GM19467 (cell line): ENCODE data around the gene NKAIN2.
"Not testable (repeated sequence)": the region's sequence is repeated elsewhere in the genome, so short reads cannot be mapped to it uniquely, and the experiment has no call there.

Experiments used
- ATAC-seq: cut with Tn5 transposase; IDR thresholded peaks from one replicate; pipeline ENCODE4 v1.9.1; 2021; ENCODE audit warnings: mild to moderate bottlenecking, moderate library complexity; ENCODE audit not compliant: unreplicated experiment

The NKAIN2 gene

GRCh38 chr6:124190256-124190655, 386.6 kb downstream of the NKAIN2 start:
- ATAC-seq: no peak

DNA sequence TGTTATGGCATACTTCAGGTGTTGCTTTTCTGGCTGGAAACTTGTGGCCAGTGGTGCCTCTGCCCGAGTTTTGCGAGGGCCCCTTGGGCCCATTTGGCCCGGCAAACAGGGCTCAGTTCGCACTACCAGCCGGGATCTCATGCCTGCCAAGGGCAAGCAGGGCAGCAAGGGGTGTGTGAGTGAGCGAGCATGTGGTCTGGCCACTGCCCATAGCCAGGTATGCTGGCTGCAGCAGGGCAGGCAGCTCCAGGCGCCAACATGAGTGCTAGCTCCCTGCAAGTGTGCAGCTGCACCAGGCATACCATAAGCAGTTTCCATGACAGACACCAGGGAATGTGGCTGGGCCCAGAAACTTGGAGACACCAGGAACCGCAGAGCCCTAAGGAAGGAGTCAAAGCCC, 389.5 kb downstream of the NKAIN2 start:
- ATAC-seq: no peak

DNA sequence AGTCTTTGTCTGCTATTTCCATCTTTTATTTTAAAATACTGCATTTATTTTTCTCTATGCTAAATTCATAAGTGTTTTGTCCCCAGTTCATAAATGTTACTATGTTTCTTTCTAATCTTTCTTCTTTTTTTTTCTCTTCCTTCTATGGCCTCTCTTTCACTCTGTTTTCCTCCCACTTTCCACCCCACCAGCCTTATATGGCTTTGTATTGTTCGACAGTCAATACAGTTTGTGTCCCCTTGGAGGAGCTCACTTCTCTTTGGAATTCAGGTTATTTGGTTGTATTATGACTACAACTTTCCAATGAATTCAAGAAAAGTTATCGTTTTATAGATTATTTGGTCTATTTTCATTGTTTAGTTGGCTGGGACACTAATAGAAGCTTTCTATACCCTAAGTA, 393.5 kb downstream of the NKAIN2 start:
- no peak for ATAC-seq

DNA sequence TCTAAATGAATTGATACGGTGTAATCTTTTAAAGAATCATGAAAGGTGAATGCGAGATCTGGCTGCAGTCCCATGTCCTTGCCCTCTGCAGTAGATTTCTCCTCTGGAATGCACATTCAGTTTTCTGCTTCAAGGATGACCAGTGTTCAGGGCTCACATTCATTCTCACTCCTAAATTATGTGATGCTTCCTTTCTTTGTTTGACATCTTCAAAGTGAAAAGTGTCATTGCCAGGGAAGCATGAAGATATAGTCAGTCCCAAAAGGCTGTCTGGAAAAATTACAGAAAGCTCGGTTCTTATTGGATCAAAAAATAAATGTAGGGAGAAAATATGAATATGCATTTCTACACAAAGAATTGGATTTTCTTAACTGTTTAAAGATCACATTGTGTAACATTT, 395.6 kb downstream of the NKAIN2 start:
- no peak for ATAC-seq

- no peak for ATAC-seq
Observed at GRCh38 chr6:124200661-124201060, 397.0 kb downstream of the NKAIN2 start.

DNA sequence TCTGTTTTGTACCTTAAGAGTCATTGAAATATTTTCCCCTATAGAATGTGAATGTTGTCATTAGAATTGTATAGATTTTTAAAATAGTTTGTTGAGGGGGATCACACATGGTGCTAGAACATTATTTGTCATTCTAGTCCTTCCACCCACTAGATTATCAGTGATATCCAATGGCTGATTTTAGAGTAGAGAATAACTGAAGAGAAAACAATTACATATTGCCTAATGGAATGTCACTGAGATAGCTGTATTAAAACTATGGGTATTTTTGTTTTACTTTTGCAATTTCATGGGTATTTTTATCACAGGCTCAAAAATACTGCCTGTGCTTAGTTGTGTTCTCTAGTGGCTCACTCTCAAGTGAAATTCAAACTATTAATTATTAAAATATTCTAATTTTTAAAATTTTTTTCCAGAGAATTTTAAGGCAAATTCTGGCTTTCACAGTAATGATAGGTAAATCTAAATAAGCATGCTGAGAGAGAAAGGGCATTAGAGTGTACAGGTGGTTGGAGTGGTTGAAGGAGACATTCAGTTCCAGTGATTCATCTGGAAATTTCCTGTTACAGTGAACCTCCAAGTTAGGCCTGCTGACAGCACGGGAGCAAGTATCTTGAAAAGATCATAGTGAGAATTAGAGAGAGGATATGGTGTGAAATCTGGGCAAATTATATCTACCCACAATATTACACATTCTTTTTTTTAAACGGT, 399.6 kb downstream of the NKAIN2 start:
- no peak for ATAC-seq

- no peak for ATAC-seq
Observed at GRCh38 chr6:124203812-124204167, 400.1 kb downstream of the NKAIN2 start.

DNA sequence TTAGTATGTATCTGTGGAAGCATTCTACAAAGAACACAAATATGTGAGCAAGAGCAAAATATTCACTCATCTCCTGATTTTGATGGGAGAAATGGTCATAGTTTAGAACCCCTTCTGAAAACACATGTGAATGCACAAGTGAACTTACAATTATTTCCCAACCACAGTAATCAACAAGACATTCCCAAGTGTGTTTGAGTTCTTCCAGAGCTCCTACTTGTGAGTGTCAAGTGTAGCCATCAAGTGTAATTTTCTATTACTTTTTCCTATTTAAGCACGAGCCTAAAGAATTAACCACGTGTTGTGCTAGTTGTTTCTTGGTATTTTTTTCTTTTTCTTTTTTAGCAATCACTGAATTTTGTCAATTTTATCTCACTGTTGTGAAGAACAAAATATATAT, 402.3 kb downstream of the NKAIN2 start:
- ATAC-seq: no peak

DNA sequence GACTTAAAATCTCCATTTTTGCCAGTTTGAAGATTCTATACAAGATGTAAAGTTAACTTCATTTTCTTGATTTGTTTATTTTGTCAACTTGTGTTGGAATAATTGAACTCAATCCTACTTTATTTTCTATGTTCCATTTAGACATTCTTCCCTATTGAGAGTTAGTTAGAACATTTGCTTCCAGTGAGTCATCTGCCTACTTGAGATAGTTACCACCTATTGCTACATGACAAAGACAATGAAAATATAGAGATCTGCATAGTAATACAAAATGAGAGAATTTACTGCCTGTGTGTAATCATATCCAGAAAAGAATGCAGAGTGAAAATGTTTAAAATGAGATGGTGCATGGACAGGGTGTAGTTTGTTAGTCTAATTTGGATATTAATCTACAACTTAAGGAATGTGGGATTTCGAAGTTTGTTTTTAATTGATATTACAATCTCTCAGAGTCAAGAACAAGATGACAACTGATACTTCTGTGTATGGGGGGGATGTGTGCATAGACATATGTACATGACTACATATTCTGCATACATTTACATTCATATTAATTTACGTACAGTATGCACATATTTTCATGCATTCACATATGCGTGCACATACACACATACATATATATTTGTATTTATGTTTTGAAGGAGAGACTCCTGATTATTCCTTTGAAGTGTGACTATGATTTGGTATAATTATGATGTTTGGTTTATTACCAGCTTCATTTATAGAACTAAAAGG, 420.1 kb downstream of the NKAIN2 start:
- ATAC-seq: no peak

GRCh38 chr6:124226396-124226795, 422.7 kb downstream of the NKAIN2 start:
- ATAC-seq: no peak

DNA sequence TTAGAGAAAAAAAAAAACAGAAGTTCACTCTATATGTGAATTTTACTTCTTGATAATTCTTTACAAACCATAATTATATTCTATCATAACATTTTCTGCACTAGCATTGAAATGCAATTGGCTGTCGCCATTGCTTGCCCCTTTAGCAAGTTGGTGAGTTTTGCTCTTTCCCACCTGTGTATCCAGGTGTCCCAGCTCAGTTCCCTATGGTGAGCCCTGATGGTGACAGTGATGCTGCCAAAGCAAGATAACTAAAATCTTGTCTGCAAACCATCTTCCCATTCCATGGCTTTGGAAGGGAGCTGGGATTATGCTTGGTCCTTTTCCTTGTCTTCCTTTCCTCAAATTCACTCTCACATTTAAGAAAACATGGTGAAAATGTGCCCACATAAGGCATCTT, 429.6 kb downstream of the NKAIN2 start:
- no peak for ATAC-seq

- ATAC-seq: no peak
Observed at GRCh38 chr6:124234801-124235200, 431.1 kb downstream of the NKAIN2 start.

GRCh38 chr6:124237911-124238310, 434.2 kb downstream of the NKAIN2 start:
- ATAC-seq: no peak

DNA sequence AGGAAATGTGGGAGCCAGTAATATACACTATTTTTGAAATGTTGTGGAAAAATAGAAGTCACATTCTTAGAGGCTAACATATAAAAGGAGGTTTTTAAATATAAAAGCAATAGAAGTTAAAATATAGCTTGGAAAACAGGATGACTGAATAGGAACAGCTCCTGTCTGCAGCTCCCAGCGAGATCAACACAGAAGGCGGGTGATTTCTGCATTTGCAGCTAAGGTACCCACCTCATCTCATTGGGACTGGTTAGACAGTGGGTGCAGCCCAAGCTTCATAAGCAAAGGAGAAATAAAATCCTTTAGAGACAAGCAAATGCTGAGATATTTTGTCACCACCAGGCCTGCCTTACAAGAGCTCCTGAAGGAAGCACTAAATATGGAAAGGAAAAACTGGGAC, 434.7 kb downstream of the NKAIN2 start:
- not testable (repeated sequence) for ATAC-seq

- no peak for ATAC-seq
Observed at GRCh38 chr6:124254941-124255685, 451.4 kb downstream of the NKAIN2 start.

GRCh38 chr6:124260337-124260736, 456.7 kb downstream of the NKAIN2 start:
- no peak for ATAC-seq

- ATAC-seq: no peak
Observed at GRCh38 chr6:124269733-124270132, 466.1 kb downstream of the NKAIN2 start.

DNA sequence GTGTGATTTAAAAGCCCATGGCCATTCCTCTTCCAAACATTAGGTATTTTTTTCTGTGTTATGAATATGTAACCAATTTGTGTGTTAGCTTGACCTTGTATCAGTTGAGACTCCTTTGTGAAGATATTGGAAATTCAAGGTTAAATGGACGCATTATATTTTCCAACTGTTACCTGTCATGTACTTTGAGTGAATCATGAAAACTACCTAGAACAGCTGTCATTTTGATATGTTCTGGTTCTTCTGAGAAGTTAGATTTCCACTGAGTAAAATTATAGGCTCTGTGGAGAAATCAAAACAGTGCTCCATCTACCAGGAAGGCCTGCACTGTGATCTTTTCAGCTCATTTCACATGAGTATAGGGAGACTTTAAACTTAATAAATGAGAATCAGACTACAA, 470.0 kb downstream of the NKAIN2 start:
- ATAC-seq: no peak

DNA sequence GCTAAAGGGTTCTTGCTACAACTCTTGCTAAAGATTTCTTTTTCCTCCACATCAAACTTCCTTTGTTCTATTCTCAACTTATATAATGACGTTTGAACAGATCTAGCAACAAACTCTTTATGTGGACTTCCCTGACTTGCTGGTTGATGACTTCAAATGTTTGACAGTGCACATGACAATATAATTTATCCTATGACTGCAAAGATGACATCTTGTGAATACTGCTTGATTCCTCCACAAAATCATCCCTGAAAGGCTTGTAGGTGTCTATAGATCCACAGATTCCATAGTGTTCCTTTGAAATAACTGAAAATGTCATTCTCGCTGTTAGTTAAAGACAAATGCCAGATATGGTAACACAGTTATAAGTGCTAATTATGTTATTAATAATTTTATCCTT, 478.9 kb downstream of the NKAIN2 start:
- ATAC-seq: no peak

DNA sequence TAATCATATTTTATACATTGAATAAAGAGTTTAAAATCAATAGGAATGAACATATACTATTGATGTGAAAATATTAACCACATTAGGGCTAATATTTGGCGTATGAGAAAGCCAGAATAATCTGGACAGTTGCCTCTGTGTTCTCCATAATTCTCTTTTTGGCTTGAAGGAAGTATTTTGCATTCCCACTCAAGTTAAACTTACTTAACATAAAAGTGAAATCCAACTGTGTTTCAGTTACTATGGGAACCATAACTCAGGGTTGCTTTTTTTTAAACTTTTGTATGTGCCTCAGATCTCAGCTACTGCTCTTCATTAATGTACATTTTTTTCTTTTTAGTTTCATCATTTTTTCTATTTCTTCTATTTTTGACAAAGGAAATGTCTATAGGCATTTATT, 479.8 kb downstream of the NKAIN2 start:
- ATAC-seq: no peak

- no peak for ATAC-seq
Observed at GRCh38 chr6:124285146-124285545, 481.5 kb downstream of the NKAIN2 start.
